Large intestine (tissue), 12 donors: Measurements from ENCODE around the gene GAGE12D. TPM values are rescaled to one million over a fixed set of nuclear protein-coding genes. Genes with fewer than 3 reads are reported as not detected.
"Not testable (repeated sequence)": the region's sequence is repeated elsewhere in the genome, so short reads cannot be mapped to it uniquely, and the experiment has no call there.

Experiments
- DNase-seq, 2 donors: peaks; one replicate each; pipeline versions ENCODE4 v3.0.0 to v3.0.0-alpha.2; 2013
- H3K27ac ChIP-seq: one replicate; pipeline ENCODE4 v1.5.1; 2013; ENCODE audit warnings: low read length
- H3K27me3 ChIP-seq: 2 replicates; pipeline ENCODE4 v1.6.1; 2013; ENCODE audit warnings: low read length; ENCODE audit not compliant: control insufficient read depth, insufficient read depth
- H3K36me3 ChIP-seq: 2 replicates; pipeline ENCODE4 v1.6.1; 2013; ENCODE audit warnings: low read length; ENCODE audit not compliant: control insufficient read depth, insufficient read depth
- H3K4me1 ChIP-seq: one replicate; pipeline ENCODE4 v1.6.1; 2013; ENCODE audit warnings: low read length; ENCODE audit not compliant: control insufficient read depth, insufficient read depth
- H3K4me3 ChIP-seq: one replicate; pipeline ENCODE4 v1.5.1; 2013; ENCODE audit warnings: low read length
- H3K9me3 ChIP-seq: one replicate; pipeline ENCODE4 v1.6.1; 2013; ENCODE audit warnings: mild to moderate bottlenecking, low read depth, low read length, moderate library complexity; ENCODE audit not compliant: control insufficient read depth
- WGBS: methylation state at CpG from one replicate; pipeline ENCODE4 v1.1.5; 2013; ENCODE audit warnings: low lambda C conversion rate; ENCODE audit not compliant: insufficient coverage; 5-methylcytosine and 5-hydroxymethylcytosine counted together
- long read RNA-seq, 11 donors: transcript quantifications; one replicate each; lab custom pipeline, GENCODE V29; 2026
- polyA plus RNA-seq: library from polyadenylated mRNA; unstranded; fragments of 120-200 nt; gene quantifications from one replicate; pipeline ENCODE4 v1.2.1, GENCODE V29; 2013

GAGE12D gene, protein sequence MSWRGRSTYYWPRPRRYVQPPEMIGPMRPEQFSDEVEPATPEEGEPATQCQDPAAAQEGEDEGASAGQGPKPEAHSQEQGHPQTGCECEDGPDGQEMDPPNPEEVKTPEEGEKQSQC
- not detected for polyA plus RNA-seq
- long read RNA-seq, donor 1: 0 reads
- long read RNA-seq, donor 2: 0 reads
- long read RNA-seq, donor 3: 0 reads
- long read RNA-seq, donor 4: 0 reads
- long read RNA-seq, donor 5: 0 reads
- long read RNA-seq, donor 6: 0 reads
- long read RNA-seq, donor 7: 0 reads
- long read RNA-seq, donor 8: 0 reads
- long read RNA-seq, donor 9: 0 reads
- long read RNA-seq, donor 10: 0 reads
- long read RNA-seq, donor 11: 0 reads

GRCh38 chrX:49541433-49541832 is at the start of gene GAGE12D:
GAGE12D (plus strand) TSS chrX:49541733; CDS start chrX:49542888, 1,155 bp downstream.
- not testable (repeated sequence) for H3K27me3 ChIP-seq, H3K36me3 ChIP-seq, DNase-seq, H3K4me1 ChIP-seq, H3K27ac ChIP-seq, H3K4me3 ChIP-seq, H3K9me3 ChIP-seq
- WGBS: no CpG with 5 or more reads among the region's 16 CpGs

DNA sequence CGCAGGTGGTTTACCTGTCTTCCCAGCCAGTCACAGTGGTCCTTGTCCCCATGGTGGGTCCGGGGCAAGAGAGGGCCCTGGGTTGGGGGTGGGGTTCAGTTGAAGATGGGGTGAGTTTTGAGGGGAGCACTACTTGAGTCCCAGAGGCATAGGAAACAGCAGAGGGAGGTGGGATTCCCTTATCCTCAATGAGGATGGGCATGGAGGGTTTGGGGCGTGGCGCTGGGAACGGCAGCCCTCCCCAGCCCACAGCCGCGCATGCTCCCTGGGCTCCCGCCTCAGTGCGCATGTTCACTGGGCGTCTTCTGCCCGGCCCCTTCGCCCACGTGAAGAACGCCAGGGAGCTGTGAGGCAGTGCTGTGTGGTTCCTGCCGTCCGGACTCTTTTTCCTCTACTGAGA is 9.7 kb upstream of the GAGE12D start, which contains the start of gene GAGE12C:
Gene GAGE12C, plus strand, starts transcription at position 301 of the 400 bp plus-strand sequence. CDS start 1,155 bp downstream, outside the sequence.
- not testable (repeated sequence) for H3K27me3 ChIP-seq, H3K36me3 ChIP-seq, H3K27ac ChIP-seq, H3K4me3 ChIP-seq, DNase-seq, H3K9me3 ChIP-seq, H3K4me1 ChIP-seq
- WGBS: no CpG with 5 or more reads among the region's 16 CpGs

DNA sequence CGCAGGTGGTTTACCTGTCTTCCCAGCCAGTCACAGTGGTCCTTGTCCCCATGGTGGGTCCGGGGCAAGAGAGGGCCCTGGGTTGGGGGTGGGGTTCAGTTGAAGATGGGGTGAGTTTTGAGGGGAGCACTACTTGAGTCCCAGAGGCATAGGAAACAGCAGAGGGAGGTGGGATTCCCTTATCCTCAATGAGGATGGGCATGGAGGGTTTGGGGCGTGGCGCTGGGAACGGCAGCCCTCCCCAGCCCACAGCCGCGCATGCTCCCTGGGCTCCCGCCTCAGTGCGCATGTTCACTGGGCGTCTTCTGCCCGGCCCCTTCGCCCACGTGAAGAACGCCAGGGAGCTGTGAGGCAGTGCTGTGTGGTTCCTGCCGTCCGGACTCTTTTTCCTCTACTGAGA is 9.5 kb downstream of the GAGE12D start, which contains the start of gene GAGE12E:
Gene GAGE12E, plus strand, starts transcription at position 301 of the 400 bp plus-strand sequence. CDS start 1,155 bp downstream, outside the sequence.
- DNase-seq, H3K9me3 ChIP-seq, H3K27me3 ChIP-seq, H3K27ac ChIP-seq, H3K36me3 ChIP-seq, H3K4me1 ChIP-seq, H3K4me3 ChIP-seq: not testable (repeated sequence)
- no CpG with 5 or more reads among the region's 16 CpGs for WGBS

DNA sequence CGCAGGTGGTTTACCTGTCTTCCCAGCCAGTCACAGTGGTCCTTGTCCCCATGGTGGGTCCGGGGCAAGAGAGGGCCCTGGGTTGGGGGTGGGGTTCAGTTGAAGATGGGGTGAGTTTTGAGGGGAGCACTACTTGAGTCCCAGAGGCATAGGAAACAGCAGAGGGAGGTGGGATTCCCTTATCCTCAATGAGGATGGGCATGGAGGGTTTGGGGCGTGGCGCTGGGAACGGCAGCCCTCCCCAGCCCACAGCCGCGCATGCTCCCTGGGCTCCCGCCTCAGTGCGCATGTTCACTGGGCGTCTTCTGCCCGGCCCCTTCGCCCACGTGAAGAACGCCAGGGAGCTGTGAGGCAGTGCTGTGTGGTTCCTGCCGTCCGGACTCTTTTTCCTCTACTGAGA is 19.0 kb downstream of the GAGE12D start, which contains the start of gene GAGE12F:
Gene GAGE12F, plus strand, starts transcription at position 301 of the 400 bp plus-strand sequence. CDS start 1,155 bp downstream, outside the sequence.
- WGBS: no CpG with 5 or more reads among the region's 16 CpGs
- not testable (repeated sequence) for H3K27me3 ChIP-seq

DNA sequence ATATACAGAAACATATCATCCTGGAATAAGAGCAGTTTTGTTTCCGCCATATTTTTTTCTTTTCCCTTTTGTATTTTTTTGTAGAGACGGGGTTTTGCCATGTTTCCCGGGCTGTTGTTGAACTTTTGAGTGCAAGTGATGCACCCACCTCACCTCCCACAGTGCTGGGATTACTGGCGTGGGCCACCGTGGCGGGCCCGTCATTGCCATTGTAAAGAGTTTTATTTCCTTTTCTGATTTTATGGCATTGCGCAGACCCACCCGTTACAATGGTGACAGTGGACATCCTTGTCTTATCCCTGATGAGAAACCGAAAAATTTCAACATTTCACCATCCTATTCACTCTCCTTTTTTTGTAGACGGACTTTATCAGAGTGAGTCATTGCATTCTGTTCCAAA is 27.2 kb downstream of the GAGE12D start:
- H3K27ac ChIP-seq, H3K4me1 ChIP-seq, H3K27me3 ChIP-seq, H3K36me3 ChIP-seq, H3K9me3 ChIP-seq, H3K4me3 ChIP-seq, DNase-seq: not testable (repeated sequence)
- WGBS: no CpG with 5 or more reads among the region's 11 CpGs

More for the DNA sequence above, 19.0 kb downstream of the GAGE12D start, which contains the start of gene GAGE12F:
- H3K4me1 ChIP-seq, H3K4me3 ChIP-seq, H3K9me3 ChIP-seq, H3K27ac ChIP-seq, H3K36me3 ChIP-seq, DNase-seq: not testable (repeated sequence)

DNA sequence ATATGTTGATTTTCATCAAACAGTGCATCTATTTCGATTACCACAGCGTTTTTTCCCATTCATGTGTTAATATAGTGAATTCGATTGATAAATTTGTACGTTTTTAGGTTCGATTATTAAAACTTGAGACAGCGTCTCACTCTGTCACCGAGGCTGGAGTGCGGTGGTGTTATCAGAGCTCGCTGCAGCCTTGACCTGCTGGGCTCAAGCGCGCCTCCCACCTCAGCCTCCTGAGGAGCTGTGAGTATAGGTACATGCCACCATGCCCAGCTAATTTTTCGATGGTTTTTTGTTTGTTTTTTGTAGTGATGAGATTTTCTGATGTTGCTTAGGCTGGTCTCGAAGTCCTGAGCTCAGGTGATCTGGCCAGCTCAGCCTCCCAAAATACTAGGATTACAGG is 27.6 kb downstream of the GAGE12D start:
- not testable (repeated sequence) for H3K9me3 ChIP-seq, DNase-seq, H3K4me1 ChIP-seq, H3K27me3 ChIP-seq, H3K36me3 ChIP-seq, H3K4me3 ChIP-seq, H3K27ac ChIP-seq
- no CpG with 5 or more reads among the region's 13 CpGs for WGBS

DNA sequence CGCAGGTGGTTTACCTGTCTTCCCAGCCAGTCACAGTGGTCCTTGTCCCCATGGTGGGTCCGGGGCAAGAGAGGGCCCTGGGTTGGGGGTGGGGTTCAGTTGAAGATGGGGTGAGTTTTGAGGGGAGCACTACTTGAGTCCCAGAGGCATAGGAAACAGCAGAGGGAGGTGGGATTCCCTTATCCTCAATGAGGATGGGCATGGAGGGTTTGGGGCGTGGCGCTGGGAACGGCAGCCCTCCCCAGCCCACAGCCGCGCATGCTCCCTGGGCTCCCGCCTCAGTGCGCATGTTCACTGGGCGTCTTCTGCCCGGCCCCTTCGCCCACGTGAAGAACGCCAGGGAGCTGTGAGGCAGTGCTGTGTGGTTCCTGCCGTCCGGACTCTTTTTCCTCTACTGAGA is 28.6 kb downstream of the GAGE12D start, which contains the start of gene GAGE12G:
Gene GAGE12G, plus strand, starts transcription at position 301 of the 400 bp plus-strand sequence. CDS start 1,155 bp downstream, outside the sequence.
- WGBS: no CpG with 5 or more reads among the region's 16 CpGs
- H3K4me1 ChIP-seq, H3K9me3 ChIP-seq, H3K27ac ChIP-seq, H3K27me3 ChIP-seq, DNase-seq, H3K4me3 ChIP-seq, H3K36me3 ChIP-seq: not testable (repeated sequence)

DNA sequence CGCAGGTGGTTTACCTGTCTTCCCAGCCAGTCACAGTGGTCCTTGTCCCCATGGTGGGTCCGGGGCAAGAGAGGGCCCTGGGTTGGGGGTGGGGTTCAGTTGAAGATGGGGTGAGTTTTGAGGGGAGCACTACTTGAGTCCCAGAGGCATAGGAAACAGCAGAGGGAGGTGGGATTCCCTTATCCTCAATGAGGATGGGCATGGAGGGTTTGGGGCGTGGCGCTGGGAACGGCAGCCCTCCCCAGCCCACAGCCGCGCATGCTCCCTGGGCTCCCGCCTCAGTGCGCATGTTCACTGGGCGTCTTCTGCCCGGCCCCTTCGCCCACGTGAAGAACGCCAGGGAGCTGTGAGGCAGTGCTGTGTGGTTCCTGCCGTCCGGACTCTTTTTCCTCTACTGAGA is 38.1 kb downstream of the GAGE12D start, which contains the start of gene GAGE12H:
Gene GAGE12H, plus strand, starts transcription at position 301 of the 400 bp plus-strand sequence. CDS start 1,155 bp downstream, outside the sequence.
- not testable (repeated sequence) for H3K27ac ChIP-seq, H3K4me1 ChIP-seq, H3K4me3 ChIP-seq, H3K9me3 ChIP-seq, H3K36me3 ChIP-seq, DNase-seq, H3K27me3 ChIP-seq
- no CpG with 5 or more reads among the region's 16 CpGs for WGBS

- H3K27ac ChIP-seq, H3K4me1 ChIP-seq, H3K36me3 ChIP-seq, H3K4me3 ChIP-seq, H3K9me3 ChIP-seq, DNase-seq, H3K27me3 ChIP-seq: not testable (repeated sequence)
- WGBS: no CpG with 5 or more reads among the region's 16 CpGs
Measured at GRCh38 chrX:49589196-49589595, 47.7 kb downstream of the GAGE12D start, which contains the start of gene GAGE2A. GAGE2A (plus strand) TSS chrX:49589496; CDS start chrX:49590651, 1,155 bp downstream.

DNA sequence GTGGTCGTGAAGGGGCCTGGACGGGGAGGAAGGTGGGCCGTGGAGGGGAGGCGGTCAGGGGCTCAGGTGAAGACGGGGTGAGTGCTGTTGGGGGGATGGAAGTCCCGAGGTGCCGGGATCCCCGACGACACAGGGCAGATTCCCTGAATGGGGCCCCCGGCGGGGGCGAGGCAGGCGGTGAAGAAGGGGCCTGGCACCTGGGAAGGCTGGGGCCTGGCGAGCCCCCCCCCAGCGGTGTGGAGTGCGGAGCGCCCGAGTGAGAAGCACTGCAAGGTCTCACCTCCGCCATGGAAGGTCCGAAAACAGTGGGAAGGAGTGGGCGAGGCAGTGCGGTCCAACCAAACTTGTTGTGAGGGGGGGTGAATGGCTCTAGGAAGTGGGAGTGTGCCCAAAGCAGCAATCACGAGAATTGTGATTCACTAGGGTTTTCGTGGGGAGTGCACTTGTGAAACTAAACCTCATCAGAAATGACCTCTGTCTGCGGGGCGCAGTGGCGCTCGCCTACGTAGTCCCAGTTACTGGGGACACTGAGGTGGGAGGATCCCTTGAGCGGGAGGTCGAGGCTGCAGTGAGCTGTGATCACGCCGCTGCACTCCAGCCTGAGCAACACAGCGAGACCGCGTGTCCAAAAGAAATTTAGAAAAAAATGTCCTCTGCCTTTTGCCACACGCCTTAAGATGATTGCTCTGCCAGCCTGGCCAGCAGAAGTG is 48.4 kb downstream of the GAGE12D start:
- not testable (repeated sequence) for DNase-seq, H3K4me1 ChIP-seq, H3K36me3 ChIP-seq, H3K9me3 ChIP-seq, H3K4me3 ChIP-seq, H3K27me3 ChIP-seq, H3K27ac ChIP-seq
- no CpG with 5 or more reads among the region's 37 CpGs for WGBS
